ENCODE measurements around the gene UBA5. TPM values are rescaled to one million over a fixed set of nuclear protein-coding genes. Genes with fewer than 3 reads are reported as not detected.

Gene UBA5
- total and polyA plus RNA-seq, 2 of the 13 experiments (the other 11 are each of a cell fraction or from before 2014, with no cell fraction given), result 30.2 to 46.8 TPM

DNA sequence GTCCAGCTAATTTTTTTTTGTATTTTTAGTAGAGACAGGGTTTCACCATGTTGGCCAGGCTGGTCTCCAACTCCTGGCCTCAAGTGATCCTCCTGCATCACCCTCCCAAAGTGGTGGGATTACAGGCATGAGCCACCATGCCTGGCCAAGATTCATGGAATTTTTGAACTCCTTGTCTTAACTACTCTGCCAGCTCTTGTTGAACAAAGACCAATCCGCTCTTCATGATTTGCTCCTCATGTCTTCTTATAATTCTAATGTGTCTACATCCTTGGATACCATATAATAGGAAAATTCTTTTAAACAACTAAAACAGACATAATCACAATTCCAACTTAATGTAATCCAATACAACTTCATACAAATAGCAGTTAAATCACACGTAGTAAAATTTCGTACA is 21.3 kb downstream of the UBA5 start:
- Histone ChIP-seq H3K27ac (ENCODE audit: extremely low read length, insufficient read depth, low read length) (no peak overlapping the region), H3K79me2 (ENCODE audit: insufficient read depth, low read length) (no peaks in the 10 kb centered on the region), H4K20me1 (ENCODE audit: insufficient read depth, low read length) (no peaks in the 10 kb centered on the region), H3K9me3 (ENCODE audit: low read length) (no peaks in the 10 kb centered on the region), H3K4me1 (ENCODE audit: insufficient read depth, low read length) (no peaks in the 10 kb centered on the region), H3K4me2 (ENCODE audit: low read depth, low read length) (no peak overlapping the region), H3K4me3 (replicated peaks in 1 of 3; ENCODE audit: insufficient read depth in 1 of 3, low read depth in 2 of 3, low read length in 3 of 3) (no peak overlapping the region), H3K27me3 (ENCODE audit: control insufficient read depth in 1 of 2, insufficient read depth in 2 of 2, low read length in 2 of 2) (no peaks in the 10 kb centered on the region), H3K9ac (ENCODE audit: insufficient read depth, low read depth, low read length) (no peak overlapping the region), H3K36me3 (replicated peaks in 1 of 2; ENCODE audit: control insufficient read depth in 1 of 2, insufficient read depth in 2 of 2, low read length in 2 of 2) (peaks cover 6 to 39% of the 10 kb centered on the region in 2 experiments), H2AFZ (ENCODE audit: low read length) (no peak overlapping the region)
- WGBS (ENCODE audit: low lambda C conversion rate), result 98% methylated on average over 3 of the region's 3 CpGs
- DNase-seq (ENCODE audit: low spot score), result no peak
- in situ Hi-C loops (cut with HindIII; ENCODE audit: extremely low pct_ligation_motif_present, low pct_unique_long_range_greater_than_20kb) (no loop called here), intact Hi-C loops (cut with micrococcal nuclease; ENCODE audit: unreplicated experiment) (no loop called here)
- TSS peak; percentile 46 for BruUV-seq (replicated peaks)
- TF ChIP-seq BHLHE40 (IDR thresholded peaks at IDR 0.05; ENCODE audit: low read length) (no peak), ZNF101 (CRISPR knock-in tag; IDR thresholded peaks at IDR 0.05; ENCODE audit: borderline replicate concordance, low read depth) (no peak), ZNF33A (CRISPR knock-in tag; IDR thresholded peaks at IDR 0.05; ENCODE audit: borderline replicate concordance) (no peak), MAFF (IDR thresholded peaks at IDR 0.05; ENCODE audit: low read depth, low read length) (no peak), ZFP36 (IDR thresholded peaks at IDR 0.05; ENCODE audit: borderline replicate concordance, low read depth, low read length, partially characterized antibody) (no peak), HNRNPK (IDR thresholded peaks at IDR 0.05; ENCODE audit: low read depth, low read length, poor library complexity, severe bottlenecking) (no peak), REXO4 (CRISPR knock-in tag; IDR thresholded peaks at IDR 0.05; ENCODE audit: borderline replicate concordance) (no peak), ZNF543 (CRISPR knock-in tag; IDR thresholded peaks at IDR 0.05) (no peak), MIER2 (CRISPR knock-in tag; IDR thresholded peaks at IDR 0.05) (no peak), POLR2AphosphoS2 (IDR thresholded peaks at IDR 0.05; ENCODE audit: low read depth, low read length) (no peak)
- TF ChIP-seq, protein P1, sequence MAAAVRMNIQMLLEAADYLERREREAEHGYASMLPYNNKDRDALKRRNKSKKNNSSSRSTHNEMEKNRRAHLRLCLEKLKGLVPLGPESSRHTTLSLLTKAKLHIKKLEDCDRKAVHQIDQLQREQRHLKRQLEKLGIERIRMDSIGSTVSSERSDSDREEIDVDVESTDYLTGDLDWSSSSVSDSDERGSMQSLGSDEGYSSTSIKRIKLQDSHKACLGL (CRISPR knock-in tag; IDR thresholded peaks at IDR 0.05), result no peak
- TF ChIP-seq, protein P2, sequence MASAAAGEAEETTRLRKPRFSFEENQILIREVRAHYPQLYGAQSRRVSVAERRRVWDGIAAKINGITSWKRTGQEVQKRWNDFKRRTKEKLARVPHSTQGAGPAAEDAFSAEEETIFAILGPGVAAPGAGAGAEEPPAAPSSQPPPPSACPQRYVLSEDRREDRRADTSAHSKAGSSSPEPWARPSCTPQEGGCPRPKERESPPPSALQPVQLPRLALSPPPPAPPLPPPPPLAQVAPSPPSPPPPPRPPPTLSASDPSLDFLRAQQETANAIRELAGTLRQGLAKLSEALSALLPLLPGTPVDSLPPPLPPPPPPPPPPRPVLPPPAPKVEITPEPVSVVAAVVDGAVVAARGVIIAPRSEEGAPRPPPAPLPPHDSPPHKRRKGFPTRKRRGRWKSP (CRISPR knock-in tag; IDR thresholded peaks at IDR 0.05), result no peak
- TF ChIP-seq, protein P3, sequence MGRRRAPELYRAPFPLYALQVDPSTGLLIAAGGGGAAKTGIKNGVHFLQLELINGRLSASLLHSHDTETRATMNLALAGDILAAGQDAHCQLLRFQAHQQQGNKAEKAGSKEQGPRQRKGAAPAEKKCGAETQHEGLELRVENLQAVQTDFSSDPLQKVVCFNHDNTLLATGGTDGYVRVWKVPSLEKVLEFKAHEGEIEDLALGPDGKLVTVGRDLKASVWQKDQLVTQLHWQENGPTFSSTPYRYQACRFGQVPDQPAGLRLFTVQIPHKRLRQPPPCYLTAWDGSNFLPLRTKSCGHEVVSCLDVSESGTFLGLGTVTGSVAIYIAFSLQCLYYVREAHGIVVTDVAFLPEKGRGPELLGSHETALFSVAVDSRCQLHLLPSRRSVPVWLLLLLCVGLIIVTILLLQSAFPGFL (CRISPR knock-in tag; IDR thresholded peaks at IDR 0.05), result no peak
- no peak for ATAC-seq
- CTCF ChIA-PET (ENCODE audit: low intra/inter-chr PET ratio, low total read pairs), result no interaction called here
- POLR2A ChIA-PET, result interaction anchor here (1.3 kb wide), 1 partner anchor 23 kb away, joined by 3 read pairs; no protein-coding TSS in a partner anchor
- FAIRE-seq, result no peak

All from HepG2 (cell line).